Measurements from ENCODE around the gene FAS.
A peak's percentile ranks its signal among the peaks of the same experiment; 100 is the strongest.

The FAS gene

DNA sequence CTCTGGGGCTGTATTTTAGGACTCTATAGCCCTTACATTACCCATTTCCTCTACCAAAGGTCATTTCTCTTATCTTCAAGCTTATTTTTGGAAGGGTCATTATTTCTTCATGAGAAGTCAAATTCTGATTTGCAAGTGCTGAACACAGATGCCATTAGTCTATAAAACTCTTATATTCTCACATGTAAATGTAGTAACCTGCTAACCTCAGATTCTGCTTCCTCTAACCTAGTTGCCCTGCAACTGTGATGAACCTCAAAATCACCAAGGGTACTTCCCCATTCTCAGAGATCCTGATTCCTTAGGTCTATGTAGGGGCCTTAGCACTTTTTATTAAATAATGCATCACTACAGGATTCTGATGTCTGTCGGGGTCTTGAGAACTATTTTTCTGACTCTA is 6.3 kb downstream of the FAS start:
- TF ChIP-seq, protein P1, sequence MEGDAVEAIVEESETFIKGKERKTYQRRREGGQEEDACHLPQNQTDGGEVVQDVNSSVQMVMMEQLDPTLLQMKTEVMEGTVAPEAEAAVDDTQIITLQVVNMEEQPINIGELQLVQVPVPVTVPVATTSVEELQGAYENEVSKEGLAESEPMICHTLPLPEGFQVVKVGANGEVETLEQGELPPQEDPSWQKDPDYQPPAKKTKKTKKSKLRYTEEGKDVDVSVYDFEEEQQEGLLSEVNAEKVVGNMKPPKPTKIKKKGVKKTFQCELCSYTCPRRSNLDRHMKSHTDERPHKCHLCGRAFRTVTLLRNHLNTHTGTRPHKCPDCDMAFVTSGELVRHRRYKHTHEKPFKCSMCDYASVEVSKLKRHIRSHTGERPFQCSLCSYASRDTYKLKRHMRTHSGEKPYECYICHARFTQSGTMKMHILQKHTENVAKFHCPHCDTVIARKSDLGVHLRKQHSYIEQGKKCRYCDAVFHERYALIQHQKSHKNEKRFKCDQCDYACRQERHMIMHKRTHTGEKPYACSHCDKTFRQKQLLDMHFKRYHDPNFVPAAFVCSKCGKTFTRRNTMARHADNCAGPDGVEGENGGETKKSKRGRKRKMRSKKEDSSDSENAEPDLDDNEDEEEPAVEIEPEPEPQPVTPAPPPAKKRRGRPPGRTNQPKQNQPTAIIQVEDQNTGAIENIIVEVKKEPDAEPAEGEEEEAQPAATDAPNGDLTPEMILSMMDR (conservative IDR thresholded peaks at IDR 0.05; ENCODE audit: low read length) = no peak
- no peak overlapping the region for H3K4me3 ChIP-seq (ENCODE audit: low read length)

DNA sequence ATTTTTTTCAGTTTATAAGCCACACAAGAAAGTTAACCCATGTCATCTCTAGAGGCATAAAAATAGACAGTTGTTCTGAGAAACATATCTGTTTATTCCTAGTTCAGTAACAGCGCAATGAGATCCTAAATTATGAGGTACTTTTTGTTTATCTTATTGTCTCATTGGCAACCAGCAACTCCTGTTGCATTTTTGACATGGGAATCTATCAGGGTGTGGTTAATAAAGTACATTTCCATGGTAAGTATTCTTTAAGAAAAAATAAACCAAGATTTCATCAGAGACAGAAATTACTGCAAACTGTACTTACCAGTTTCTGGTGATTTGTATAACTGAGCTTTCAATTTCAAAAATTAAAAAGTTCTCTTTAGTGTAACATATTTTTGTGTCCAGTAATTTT is 9.0 kb downstream of the FAS start:
- peak overlapping the region; percentile 46 for H3K4me3 ChIP-seq (ENCODE audit: low read length)
- DNase-seq (ENCODE audit: low read depth) = peak; percentile 88
- TF ChIP-seq, protein P1 (conservative IDR thresholded peaks at IDR 0.05; ENCODE audit: low read length) = no peak

More for the DNA sequence above, 6.3 kb downstream of the FAS start:
- no peak for DNase-seq (ENCODE audit: low read depth)

DNA sequence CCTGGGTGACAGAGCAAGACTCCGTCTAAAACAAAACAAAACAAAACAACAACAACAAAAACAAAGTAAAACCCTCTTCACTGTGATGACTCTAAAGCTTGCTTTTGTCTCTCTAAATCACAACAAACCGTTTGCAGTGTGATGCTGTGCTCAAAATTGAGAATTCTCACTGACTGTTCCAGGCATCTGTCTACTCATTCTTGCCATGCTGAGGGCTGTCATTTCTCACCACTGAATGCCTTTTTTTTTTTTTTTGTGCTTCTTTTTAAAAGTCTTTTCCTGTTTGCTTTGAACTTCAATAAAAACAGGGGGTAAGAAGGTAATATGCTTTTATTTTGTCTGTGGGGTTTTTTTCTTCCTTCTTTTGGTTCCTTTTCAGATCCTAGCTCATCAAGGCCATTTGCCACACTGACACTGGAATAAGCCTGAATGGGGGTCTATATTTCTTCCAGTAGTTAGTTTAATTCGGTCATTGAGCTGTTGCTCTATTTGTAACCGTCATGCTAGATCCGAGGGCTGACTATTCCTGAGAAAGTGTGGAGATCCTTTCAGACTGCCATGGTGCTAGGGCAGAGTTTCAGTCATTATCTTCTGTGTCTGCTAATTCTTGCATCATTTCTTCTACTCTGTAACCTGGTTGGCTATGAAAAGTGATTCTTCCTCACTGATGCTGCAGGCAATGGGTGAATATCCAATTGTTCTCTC is 10.6 kb downstream of the FAS start:
- TF ChIP-seq, protein P1 (conservative IDR thresholded peaks at IDR 0.05; ENCODE audit: low read length) = no peak
- peak; percentile 16 for DNase-seq (ENCODE audit: low read depth)

DNA sequence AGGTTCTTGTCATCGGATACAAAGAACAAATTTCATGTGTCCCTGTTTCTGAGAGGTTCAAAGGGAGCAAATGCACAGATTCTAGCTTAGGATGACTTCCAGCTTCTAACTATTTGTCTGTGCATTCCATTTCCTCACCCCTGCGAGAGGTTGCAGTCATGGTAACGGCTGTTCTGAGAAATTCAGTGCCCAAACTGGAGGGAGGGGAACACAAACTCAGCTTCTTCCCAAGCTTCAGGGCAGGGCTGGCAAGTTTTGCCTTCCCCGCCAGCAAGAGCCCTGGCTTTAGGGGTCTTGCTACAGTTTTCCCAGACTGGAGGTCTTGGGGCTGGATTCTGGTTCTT is 11.1 kb downstream of the FAS start:
- peak; percentile 56 for DNase-seq (ENCODE audit: low read depth)
- TF ChIP-seq, protein P1 (conservative IDR thresholded peaks at IDR 0.05; ENCODE audit: low read length) = no peak
- no peak overlapping the region for H3K4me3 ChIP-seq (ENCODE audit: low read length)

More for the DNA sequence above, 10.6 kb downstream of the FAS start:
- peak overlapping the region; percentile 18 for H3K4me3 ChIP-seq (ENCODE audit: low read length)

DNA sequence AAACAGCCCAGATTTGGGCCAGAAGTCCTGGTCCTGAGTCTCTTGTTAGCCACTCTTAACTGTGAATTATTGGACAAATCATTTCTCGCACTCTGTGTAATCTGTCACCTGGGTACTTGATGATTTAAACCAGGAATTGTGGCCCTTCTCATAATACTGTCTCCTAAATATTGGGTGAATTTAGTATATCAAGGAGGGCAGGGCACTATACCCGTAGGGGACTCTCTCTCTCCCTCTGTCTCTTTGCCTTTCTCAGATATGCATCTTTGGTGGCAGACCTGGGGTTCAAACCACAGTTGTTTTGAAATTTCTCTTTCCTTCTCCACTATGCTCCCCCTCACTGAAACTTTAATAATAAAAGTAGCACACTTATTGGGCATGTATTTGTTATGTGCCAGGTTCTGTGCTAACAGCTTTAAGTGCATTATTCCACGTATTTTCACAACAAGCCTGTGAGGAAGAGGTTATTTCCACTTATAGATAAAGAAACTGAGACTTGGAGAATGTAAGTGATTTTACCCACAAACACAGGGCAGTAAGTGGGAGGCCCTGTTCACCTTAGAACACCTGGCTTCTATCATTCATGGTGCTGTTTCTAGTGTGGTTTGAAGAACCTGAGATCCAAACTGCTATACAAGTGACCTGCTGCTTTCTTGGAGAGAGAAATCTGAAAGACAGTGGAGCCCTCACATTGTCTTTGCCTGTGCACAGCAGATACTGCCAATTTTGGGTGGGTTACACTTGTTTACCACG is 11.8 kb downstream of the FAS start:
- TF ChIP-seq, protein P1 (conservative IDR thresholded peaks at IDR 0.05; ENCODE audit: low read length) = no peak
- no peak overlapping the region for H3K4me3 ChIP-seq (ENCODE audit: low read length)
- DNase-seq (ENCODE audit: low read depth) = no peak

DNA sequence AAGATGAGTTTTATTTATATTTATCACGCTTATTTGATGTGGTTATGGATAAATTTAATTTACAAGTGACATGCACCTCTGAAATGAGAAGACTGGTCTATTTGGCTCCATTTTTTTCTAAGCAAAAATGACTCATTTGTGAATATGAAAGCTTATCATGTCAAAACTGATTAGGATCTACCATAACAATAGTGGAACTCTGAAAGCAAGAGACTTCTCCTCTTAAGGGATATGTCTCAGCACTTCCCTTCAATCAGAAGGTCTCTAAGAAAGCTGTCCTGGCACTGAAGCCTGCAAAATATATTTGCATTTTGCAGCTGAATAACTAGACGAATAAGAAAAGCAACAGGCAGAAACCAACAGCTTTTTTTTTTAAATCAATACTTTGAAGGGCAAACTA is 12.7 kb downstream of the FAS start:
- TF ChIP-seq, protein P1 (conservative IDR thresholded peaks at IDR 0.05; ENCODE audit: low read length) = no peak
- no peak for DNase-seq (ENCODE audit: low read depth)
- H3K4me3 ChIP-seq (ENCODE audit: low read length) = no peak overlapping the region
